H7 (cell line): ENCODE measurements around the gene KATNA1. TPM values are rescaled to one million over a fixed set of nuclear protein-coding genes. Genes with fewer than 3 reads are reported as not detected.
"Not testable (repeated sequence)": the region's sequence is repeated elsewhere in the genome, so short reads cannot be mapped to it uniquely, and the experiment has no call there.

Source experiments
- DNase-seq: peaks from one replicate; pipeline ENCODE4 v3.0.0; 2012
- H3K27me3 ChIP-seq: 2 replicates; pipeline ENCODE4 v1.6.0; 2011; ENCODE audit warnings: mild to moderate bottlenecking, low read length; ENCODE audit not compliant: control insufficient read depth, insufficient read depth
- H3K36me3 ChIP-seq: replicated peaks from 2 replicates; pipeline ENCODE4 v1.5.1; 2011; ENCODE audit warnings: low read length; ENCODE audit not compliant: control insufficient read depth, insufficient read depth
- H3K4me3 ChIP-seq: 2 replicates; pipeline ENCODE4 v1.5.1; 2011; ENCODE audit warnings: low read depth, mild to moderate bottlenecking, control low read depth, low read length, moderate library complexity; ENCODE audit not compliant: insufficient read depth
- total RNA-seq: library from RNA; depleted of rRNA; stranded (reverse); fragments of >200 nt; shearing (Covaris generic); gene quantifications from 2 replicates; pipeline ENCODE4 v1.2.3, GENCODE V29; 2014; rRNA removed

KATNA1 gene
- total RNA-seq, result 24.9 and 27.2 TPM in 2 replicates

DNA sequence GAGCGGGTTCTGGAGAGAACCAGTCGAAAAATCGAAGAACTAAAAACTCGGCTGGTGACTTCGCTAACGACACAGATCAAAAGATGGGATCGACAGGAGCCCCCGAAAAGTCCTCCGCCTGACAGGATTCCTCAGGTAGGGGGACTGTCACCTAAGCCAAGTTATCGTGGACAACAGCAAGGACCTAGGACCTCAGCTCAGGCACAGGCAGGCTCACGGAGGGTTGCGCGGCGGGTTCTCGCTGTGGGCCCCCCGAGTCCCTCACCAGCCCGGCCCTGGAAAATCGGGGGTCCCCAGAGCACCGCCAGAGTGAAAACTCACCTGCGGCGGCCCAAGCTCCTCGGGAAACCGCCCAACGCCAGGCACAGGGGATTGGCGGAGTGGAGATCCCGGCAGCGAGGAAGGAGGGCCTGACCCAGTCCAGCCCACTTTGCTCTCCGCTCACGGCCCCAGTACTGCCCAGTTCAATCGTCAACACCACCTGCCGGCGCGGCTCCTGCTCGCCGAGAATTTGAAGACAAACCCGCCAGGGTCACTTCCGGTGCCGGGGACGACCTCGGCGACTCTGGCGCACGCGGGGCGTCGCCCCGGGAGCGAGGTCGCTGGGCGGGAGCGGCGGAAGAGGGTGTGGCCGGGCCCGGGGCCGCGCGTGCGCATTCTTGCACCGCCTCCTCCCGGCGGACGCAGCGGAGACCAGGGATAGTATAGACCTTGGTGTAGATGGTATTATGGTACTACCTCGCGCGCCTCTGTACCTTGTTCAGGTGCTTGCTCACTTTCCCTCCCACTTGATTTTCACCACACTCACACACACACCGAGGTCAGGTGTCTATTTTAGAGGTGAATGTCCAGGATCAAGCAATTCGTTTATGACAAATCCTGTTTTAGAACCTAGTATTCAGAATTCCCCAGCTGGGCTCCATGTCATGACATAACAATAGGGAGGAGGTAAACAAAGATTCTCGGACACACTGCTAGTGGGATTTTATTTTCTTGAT lies at the start of gene KATNA1:
KATNA1 (minus strand) TSS at position 567 of the 998 bp plus-strand sequence. CDS start 10,167 bp downstream, outside the sequence.
- H3K36me3 ChIP-seq, result no peaks in the 10 kb centered on the region
- peak; percentile 97 for DNase-seq
- peak within 1 kb of the TSS; percentile 89 for H3K4me3 ChIP-seq
- no peaks in the 10 kb centered on the region for H3K27me3 ChIP-seq

DNA sequence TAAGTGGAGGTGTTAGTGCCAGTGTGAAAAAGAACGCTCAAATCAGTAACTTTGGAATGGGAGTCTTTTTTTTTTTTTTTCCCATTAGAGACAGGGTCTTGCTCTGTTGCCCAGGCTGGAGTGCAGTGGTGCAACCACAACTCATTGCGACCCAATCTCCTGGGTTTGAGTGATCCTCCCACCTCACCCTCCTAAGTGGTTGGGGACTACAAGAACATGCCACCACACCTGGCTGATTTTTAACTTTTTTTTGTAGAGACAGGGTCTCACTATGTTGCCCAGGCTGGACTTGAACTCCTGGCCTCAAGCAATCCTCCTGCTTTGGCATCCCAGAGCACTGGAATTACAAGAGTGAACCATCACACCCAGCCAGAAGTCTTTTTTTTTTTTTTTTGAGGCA lies 49.7 kb upstream of the KATNA1 start:
- H3K36me3 ChIP-seq, result peaks cover 4% of the 10 kb centered on the region
- no peak overlapping the region for H3K4me3 ChIP-seq
- no peaks in the 10 kb centered on the region for H3K27me3 ChIP-seq
- no peak for DNase-seq

DNA sequence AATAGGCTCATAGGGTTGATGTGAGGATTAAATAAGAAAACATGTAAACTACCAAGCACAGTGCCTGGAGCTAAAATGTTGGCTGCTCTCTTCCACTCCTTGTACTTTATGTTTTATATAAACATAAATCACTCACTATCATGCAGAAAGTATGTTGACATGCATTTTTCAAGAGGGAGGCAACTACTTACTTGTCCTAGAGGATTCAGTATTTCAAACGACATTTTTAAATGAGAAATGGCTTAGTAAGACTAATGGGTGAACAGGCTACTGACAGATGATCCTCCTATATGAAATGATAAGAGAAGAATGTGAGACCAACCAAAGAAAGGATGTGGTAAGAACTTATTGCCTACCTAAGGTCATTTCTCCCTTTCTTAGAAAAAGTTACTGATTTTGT lies 48.4 kb upstream of the KATNA1 start:
- H3K27me3 ChIP-seq, result no peaks in the 10 kb centered on the region
- H3K4me3 ChIP-seq, result no peak overlapping the region
- no peak for DNase-seq
- H3K36me3 ChIP-seq, result peaks cover 4% of the 10 kb centered on the region

DNA sequence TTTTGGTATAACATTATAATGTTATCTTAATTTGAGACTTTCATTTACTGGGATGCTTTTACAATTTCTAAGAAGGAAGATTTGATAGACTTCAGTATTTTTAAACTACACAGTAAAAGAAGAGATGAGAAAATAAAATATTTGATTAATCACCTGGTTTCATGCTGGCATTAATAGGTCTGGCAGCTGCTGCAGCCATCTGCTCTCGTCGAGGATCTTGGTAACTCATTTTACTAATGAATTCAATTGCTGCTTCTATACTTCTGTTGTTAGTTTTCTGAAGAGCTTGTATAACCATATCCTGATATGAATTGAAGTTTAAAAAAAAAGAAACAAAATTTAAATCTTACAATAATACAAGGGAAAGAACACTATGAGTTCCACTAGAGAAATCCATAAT lies 46.4 kb upstream of the KATNA1 start:
- no peak overlapping the region for H3K4me3 ChIP-seq
- no peak for DNase-seq
- H3K36me3 ChIP-seq, result peaks cover 4% of the 10 kb centered on the region
- H3K27me3 ChIP-seq, result no peaks in the 10 kb centered on the region

DNA sequence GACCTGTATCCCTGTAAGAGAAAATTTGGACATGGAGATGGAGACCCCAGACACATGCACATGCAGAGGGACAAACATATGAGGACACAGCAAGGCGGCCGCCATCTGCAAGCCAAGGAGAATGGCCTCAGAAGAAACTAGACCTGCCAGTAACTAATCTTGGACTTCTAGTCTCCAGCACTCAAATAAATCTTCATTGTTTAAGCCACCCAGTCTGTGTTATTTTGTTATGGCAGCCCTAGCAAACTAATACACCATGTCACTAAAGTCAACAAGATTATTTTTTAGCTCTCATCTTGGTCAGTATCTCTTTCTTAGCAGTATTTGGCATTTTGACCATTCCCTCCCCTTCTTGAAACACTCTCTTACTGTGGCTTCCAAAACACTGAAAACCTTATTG lies 42.7 kb upstream of the KATNA1 start:
- no peaks in the 10 kb centered on the region for H3K27me3 ChIP-seq
- no peak overlapping the region for H3K4me3 ChIP-seq
- H3K36me3 ChIP-seq, result peaks cover 3% of the 10 kb centered on the region; the same call in 1 of the 2 replicates
- no peak for DNase-seq

DNA sequence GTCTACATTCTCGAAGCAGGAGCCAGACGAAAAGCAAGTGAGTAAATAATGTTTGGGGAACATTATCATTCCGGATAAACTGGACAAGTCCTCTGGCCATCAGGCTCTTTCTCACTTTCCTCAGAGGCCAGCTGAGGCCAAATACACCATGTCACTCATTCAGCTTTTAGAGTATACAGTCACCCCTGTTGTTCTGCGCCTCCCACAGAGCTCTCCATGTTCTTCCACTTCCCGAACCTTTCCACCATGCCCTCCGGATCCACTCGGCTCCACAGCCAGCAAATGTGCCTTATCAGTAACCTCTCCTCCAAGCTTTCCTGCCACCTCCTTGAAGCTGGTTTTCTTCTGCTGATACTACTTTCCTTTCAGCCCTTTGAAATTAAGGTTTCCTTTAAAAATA lies 37.7 kb upstream of the KATNA1 start:
- Histone ChIP-seq H3K36me3 (peaks cover 11% of the 10 kb centered on the region), H3K27me3 (no peaks in the 10 kb centered on the region), H3K4me3 (no peak overlapping the region)
- DNase-seq, result no peak

DNA sequence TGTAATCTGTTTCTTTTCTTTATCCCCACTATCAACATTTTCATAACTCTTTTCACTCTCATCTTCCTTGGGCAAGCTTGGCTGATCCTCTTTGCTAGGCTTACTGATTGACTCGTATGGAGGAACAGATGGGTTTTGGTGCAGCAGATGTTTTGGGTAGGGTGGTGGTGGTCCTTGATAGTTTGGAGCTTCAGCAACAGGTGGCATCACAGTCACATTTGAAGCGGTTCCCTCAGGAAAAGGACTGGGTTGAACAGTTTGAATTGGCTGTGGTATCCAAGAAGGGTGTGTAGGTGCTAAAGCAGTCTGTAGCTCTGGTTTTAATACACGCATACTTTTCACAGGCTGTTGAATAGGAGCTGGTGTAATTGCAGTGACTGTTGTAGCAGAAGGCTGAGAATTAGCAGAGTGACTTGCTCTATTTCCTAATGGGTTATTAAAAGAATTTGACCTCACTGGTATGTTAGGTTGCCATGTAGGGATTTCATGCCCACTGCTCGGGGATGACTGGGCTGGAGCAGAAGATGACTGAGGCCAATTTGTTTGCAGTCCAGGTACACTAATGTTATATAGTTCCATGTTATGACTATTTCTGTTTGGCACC lies 34.8 kb upstream of the KATNA1 start:
- Histone ChIP-seq H3K36me3 (peaks cover 11% of the 10 kb centered on the region), H3K27me3 (no peaks in the 10 kb centered on the region), H3K4me3 (no peak overlapping the region)
- no peak for DNase-seq

DNA sequence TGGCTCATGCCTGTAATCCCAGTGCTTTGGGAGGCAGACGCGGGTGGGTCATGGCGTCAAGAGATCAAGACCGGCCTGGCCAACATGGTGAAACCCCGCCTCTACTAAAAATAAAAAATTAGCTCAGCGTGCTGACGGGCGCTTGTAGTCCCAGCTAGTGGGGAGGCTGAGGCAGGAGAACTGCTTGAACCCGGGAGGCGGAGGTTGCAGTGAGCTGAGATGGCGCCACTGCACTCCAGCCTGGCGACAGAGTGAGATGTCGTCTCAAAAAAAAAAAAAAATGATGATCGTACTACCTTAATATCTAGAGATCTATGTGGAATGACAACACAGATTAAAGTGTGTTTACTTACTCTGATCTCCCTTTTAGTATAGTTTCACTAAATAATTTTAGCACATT lies 33.3 kb upstream of the KATNA1 start:
- not testable (repeated sequence) for DNase-seq, H3K4me3 ChIP-seq, H3K27me3 ChIP-seq
- peaks cover 11% of the 10 kb centered on the region for H3K36me3 ChIP-seq

DNA sequence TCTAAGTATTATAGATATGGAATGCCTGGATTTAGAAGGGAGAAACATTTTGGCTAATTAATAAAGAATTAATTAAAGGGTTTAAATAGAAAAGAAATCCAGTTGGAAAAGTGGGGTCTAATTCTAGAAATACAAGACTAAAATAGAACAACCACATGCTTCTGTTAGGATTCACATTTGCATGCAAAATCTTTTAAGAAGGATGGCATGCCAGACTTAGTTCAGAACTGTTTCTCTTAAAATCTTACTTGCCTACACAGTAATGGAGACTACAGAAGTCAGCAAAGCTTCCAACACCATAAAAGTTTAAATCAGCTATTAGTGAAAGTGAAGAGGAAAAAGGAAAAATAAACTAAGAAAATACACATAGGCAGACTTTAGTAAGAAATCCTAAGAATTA lies 32.7 kb upstream of the KATNA1 start:
- DNase-seq, result no peak
- Histone ChIP-seq H3K27me3 (no peaks in the 10 kb centered on the region), H3K4me3 (no peak overlapping the region), H3K36me3 (peaks cover 15% of the 10 kb centered on the region)

DNA sequence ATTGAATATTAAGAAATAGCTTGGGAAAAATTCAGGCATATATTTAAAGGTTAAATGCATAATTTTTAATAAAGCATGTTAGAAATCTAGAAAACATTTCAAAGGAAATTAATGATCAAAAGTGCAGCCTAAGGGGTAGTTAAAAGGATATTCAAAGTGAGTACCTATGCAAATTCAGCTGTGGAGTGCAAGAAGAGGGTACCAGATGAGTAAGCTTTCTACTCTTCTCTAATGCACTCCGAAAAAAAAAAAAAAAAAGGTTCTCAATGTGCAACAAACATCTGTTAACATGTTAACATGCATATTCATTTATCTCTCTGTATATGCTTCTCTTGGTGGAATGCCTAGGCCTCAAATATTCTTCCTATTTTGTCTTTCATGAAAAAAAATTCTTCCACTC lies 32.0 kb upstream of the KATNA1 start:
- peaks cover 19% of the 10 kb centered on the region for H3K36me3 ChIP-seq
- no peak overlapping the region for H3K4me3 ChIP-seq
- no peaks in the 10 kb centered on the region for H3K27me3 ChIP-seq
- no peak for DNase-seq

DNA sequence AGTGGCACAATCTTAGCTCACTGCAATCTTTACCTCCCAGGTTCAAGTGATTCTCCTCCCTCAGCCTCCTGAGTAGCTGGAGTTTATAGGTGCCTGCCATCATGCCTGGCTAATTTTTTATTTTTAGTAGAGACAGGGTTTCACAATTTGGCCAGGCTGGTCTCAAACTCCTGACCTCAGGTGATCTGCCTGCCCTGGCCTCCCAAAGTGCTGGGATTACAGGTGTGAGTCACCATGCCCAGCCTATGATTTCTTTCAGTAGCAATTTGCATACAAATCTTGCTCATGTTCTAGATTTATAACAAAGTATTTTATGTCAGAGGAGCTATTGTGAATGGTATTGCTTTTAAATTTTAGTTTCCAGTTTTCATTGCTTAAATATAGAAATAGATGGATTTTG lies 23.8 kb upstream of the KATNA1 start:
- H3K4me3 ChIP-seq, DNase-seq, H3K27me3 ChIP-seq: not testable (repeated sequence)
- H3K36me3 ChIP-seq, result peaks cover 20% of the 10 kb centered on the region

DNA sequence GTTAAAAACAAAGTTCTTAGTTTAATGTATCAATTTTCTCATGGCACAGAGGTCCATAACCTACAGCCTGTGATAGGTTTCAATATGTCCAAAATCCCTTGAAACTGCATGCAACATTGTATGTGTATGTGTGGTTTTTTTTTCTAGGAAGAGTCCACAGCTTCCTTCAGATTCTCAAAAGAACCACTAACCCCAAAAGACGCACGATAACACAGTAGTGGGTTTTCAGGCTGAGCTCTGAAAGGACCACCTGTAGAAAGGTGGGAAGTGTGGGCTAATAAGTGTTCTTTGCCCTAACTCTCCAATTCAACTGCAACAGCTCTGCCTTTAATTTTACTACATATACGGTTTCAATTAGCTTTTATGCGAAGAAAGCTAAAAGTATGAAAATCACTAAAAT lies 11.5 kb upstream of the KATNA1 start:
- no peak for DNase-seq
- peaks cover 6% of the 10 kb centered on the region for H3K36me3 ChIP-seq
- H3K4me3 ChIP-seq, result no peak overlapping the region
- no peaks in the 10 kb centered on the region for H3K27me3 ChIP-seq

DNA sequence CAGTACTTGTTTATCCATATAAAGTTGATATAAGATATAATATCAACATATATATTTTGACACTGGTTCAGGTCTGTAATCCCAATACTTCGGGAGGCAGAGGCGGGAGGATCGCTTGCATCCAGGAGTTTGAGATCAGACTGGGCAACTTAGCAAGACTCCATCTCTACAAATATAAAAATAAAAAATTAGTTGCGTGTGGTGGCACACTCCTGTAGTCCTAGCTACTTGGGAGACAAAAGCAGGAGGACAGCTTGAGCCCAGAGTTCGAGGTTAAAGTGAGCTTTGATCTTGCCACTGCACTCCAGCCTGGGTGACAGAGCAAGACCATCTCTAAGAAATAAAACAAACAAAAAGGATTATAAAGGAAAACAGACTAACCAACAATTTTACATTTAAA lies 8.9 kb upstream of the KATNA1 start:
- 0 out of 2 replicates have a peak, but pooled peaks cover 1% of the 10 kb centered on the region for H3K36me3 ChIP-seq
- H3K4me3 ChIP-seq, result no peak overlapping the region
- DNase-seq, result no peak
- no peaks in the 10 kb centered on the region for H3K27me3 ChIP-seq

DNA sequence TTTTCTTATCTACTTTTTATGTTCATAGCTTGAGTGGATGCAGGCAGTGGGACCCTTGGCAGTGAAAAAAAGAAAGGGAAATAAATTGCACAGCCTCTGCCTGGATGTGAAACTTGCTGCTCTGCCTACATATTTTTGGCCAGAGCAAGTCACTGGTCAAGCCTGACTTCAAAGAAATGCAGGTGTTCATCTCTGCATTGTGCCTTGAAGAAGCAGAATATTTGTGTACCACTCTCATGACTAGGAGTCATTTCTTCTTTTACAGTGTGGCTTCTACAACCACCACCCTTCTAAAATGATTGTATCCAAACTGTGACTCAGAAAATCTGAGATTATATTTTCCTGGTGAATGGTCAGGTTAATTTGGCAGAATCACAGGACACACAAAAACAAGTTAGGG lies 2.5 kb upstream of the KATNA1 start:
- no peak overlapping the region for H3K4me3 ChIP-seq
- DNase-seq, result no peak
- H3K36me3 ChIP-seq, result no peaks in the 10 kb centered on the region
- H3K27me3 ChIP-seq, result no peaks in the 10 kb centered on the region

DNA sequence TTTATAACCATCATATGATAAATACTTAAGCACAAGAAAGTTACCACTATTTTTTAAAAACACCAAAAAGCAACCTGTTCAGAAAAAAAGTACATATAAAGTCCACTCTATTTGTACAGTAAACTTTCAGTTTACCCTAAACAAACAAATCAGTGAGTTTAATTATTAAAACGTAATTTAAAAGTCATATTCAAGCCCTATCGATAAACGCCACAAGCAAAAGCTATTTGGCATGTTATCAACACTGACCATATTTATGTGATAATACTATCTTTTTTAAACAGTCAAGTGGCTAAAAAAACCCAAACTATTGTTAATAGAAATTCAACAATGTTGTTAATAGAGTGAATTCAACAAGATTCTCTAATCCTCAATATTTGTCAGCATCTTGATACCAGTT lies 1.9 kb downstream of the KATNA1 start:
- Histone ChIP-seq H3K27me3 (no peaks in the 10 kb centered on the region), H3K36me3 (no peaks in the 10 kb centered on the region), H3K4me3 (peak overlapping the region; percentile 89)
- no peak for DNase-seq
